Measurements from ENCODE around the gene VTI1B.

Gene VTI1B

DNA sequence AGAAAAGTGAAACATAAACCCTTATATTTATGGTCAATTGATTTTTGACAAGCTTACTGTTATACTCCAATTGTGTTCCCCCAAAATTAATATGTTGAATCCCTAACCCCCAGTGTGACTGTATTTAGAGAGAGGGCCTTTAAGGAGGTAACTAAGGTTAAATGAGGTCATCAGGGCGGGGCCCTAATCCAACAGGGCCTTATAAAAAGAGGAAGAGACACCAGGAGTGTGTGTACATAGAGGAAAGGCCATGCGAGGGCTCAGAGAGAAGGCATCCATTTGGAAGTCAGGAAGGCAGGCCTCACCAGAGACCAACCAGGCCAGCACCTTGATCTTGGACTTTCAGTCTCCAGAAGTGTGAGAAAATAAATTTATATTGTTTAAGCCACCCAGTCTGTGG lies 6.5 kb upstream of the VTI1B start:
- H4K91ac ChIP-seq (ENCODE audit: low read depth, low read length, poor library complexity), result no peak overlapping the region
- H2BK15ac ChIP-seq (ENCODE audit: low read length), result no peak overlapping the region
- DNase-seq (ENCODE audit: low spot score), result no peak
- peaks cover 0 to 1% of the 10 kb centered on the region in 2 donors for H3K9me3 ChIP-seq (replicated peaks in 1 of 2; ENCODE audit: control insufficient read depth in 2 of 2, insufficient read depth in 1 of 2, low read depth in 1 of 2, low read length in 2 of 2)
- no peaks in the 10 kb centered on the region for H3K27me3 ChIP-seq (ENCODE audit: control insufficient read depth in 3 of 3, insufficient read depth in 3 of 3, low read depth in 1 of 3, low read length in 3 of 3)
- H3K14ac ChIP-seq (ENCODE audit: low read length), result no peak overlapping the region
- H3K27ac ChIP-seq (replicated peaks; ENCODE audit: low read length), result no peak overlapping the region
- WGBS, 2 donors (ENCODE audit: extremely low coverage in 2 of 2, insufficient read length in 2 of 2, insufficient replicate concordance in 1 of 2), result no CpG with 5 or more reads among the region's 2 CpGs
- no peak overlapping the region for H4K8ac ChIP-seq (ENCODE audit: low read depth, low read length)
- H3K4me3 ChIP-seq (ENCODE audit: low read length in 2 of 2), result no peak overlapping the region
- peaks cover 33 to 95% of the 10 kb centered on the region in 2 donors for H3K36me3 ChIP-seq (replicated peaks in 1 of 2; ENCODE audit: control insufficient read depth in 2 of 2, insufficient read depth in 2 of 2, low read length in 2 of 2)
- H3K79me1 ChIP-seq (ENCODE audit: low read depth, low read length), result peaks cover 3% of the 10 kb centered on the region
- no peak overlapping the region for H2BK5ac ChIP-seq (ENCODE audit: low read length)
- no peak overlapping the region for H3K4ac ChIP-seq (ENCODE audit: low read length)
- no peak overlapping the region for H2AFZ ChIP-seq (ENCODE audit: low read length)
- H2BK12ac ChIP-seq (ENCODE audit: low read length), result no peak overlapping the region
- no peak overlapping the region for H2AK5ac ChIP-seq (ENCODE audit: low read depth, low read length)
- H3K18ac ChIP-seq (ENCODE audit: low read length), result no peak overlapping the region
- H3K9ac ChIP-seq (ENCODE audit: low read depth, low read length, poor library complexity), result no peak overlapping the region
- H3K4me2 ChIP-seq (ENCODE audit: insufficient read depth, low read length, poor library complexity, severe bottlenecking), result no peak overlapping the region
- peaks cover 0 to 4% of the 10 kb centered on the region in 2 donors for H3K4me1 ChIP-seq (ENCODE audit: control insufficient read depth in 2 of 2, insufficient read depth in 1 of 2, low read depth in 1 of 2, low read length in 2 of 2)
- no peak overlapping the region for H3K23ac ChIP-seq (ENCODE audit: low read depth, low read length, poor library complexity)
- no peak overlapping the region for H2BK120ac ChIP-seq (ENCODE audit: low read depth, low read length)

DNA sequence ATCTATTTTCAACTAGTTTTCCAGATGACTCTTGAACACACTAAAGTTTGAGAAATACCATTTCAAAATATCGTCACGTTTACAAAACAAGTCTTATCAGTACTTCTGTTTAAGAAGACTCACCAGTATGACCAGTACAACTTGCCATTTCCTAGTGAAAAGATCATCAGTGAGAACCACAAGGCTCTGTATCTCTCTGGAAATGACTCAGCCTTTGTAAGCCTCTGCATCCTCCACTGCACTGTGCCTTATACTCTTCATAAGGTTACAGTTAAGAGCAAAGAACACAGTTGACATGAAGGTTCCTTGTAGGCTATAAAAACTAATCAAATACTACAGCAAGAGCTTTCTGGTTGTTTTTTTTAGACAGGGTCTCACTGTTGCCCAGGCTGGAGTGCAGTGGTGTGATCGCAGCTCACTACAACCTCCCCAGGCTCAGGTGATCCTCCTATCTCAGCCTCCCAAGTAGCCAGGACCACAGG lies 5.7 kb upstream of the VTI1B start:
- no peak overlapping the region for H3K14ac ChIP-seq (ENCODE audit: low read length)
- H2BK120ac ChIP-seq (ENCODE audit: low read depth, low read length), result no peak overlapping the region
- no peaks in the 10 kb centered on the region for H3K9me3 ChIP-seq (replicated peaks in 1 of 2; ENCODE audit: control insufficient read depth in 2 of 2, insufficient read depth in 1 of 2, low read depth in 1 of 2, low read length in 2 of 2)
- no peak overlapping the region for H2BK12ac ChIP-seq (ENCODE audit: low read length)
- WGBS, 2 donors (ENCODE audit: extremely low coverage in 2 of 2, insufficient read length in 2 of 2, insufficient replicate concordance in 1 of 2), result no CpG with 5 or more reads among the region's 3 CpGs
- H3K4ac ChIP-seq (ENCODE audit: low read length), result no peak overlapping the region
- no peak overlapping the region for H3K23ac ChIP-seq (ENCODE audit: low read depth, low read length, poor library complexity)
- peaks cover 2 to 4% of the 10 kb centered on the region in 2 donors for H3K4me1 ChIP-seq (ENCODE audit: control insufficient read depth in 2 of 2, insufficient read depth in 1 of 2, low read depth in 1 of 2, low read length in 2 of 2)
- H3K4me2 ChIP-seq (ENCODE audit: insufficient read depth, low read length, poor library complexity, severe bottlenecking), result no peak overlapping the region
- no peak overlapping the region for H4K8ac ChIP-seq (ENCODE audit: low read depth, low read length)
- no peak for DNase-seq (ENCODE audit: low spot score)
- no peak overlapping the region for H3K9ac ChIP-seq (ENCODE audit: low read depth, low read length, poor library complexity)
- no peaks in the 10 kb centered on the region for H3K27me3 ChIP-seq (ENCODE audit: control insufficient read depth in 3 of 3, insufficient read depth in 3 of 3, low read depth in 1 of 3, low read length in 3 of 3)
- no peak overlapping the region for H2AFZ ChIP-seq (ENCODE audit: low read length)
- H3K27ac ChIP-seq (replicated peaks; ENCODE audit: low read length), result no peak overlapping the region
- H3K4me3 ChIP-seq (ENCODE audit: low read length in 2 of 2), result no peak overlapping the region
- H3K36me3 ChIP-seq (replicated peaks in 1 of 2; ENCODE audit: control insufficient read depth in 2 of 2, insufficient read depth in 2 of 2, low read length in 2 of 2), result peaks cover 30 to 88% of the 10 kb centered on the region in 2 donors
- no peak overlapping the region for H4K91ac ChIP-seq (ENCODE audit: low read depth, low read length, poor library complexity)
- H2BK5ac ChIP-seq (ENCODE audit: low read length), result no peak overlapping the region
- H3K79me1 ChIP-seq (ENCODE audit: low read depth, low read length), result peaks cover 2% of the 10 kb centered on the region
- no peak overlapping the region for H3K18ac ChIP-seq (ENCODE audit: low read length)
- H2AK5ac ChIP-seq (ENCODE audit: low read depth, low read length), result no peak overlapping the region
- no peak overlapping the region for H2BK15ac ChIP-seq (ENCODE audit: low read length)

DNA sequence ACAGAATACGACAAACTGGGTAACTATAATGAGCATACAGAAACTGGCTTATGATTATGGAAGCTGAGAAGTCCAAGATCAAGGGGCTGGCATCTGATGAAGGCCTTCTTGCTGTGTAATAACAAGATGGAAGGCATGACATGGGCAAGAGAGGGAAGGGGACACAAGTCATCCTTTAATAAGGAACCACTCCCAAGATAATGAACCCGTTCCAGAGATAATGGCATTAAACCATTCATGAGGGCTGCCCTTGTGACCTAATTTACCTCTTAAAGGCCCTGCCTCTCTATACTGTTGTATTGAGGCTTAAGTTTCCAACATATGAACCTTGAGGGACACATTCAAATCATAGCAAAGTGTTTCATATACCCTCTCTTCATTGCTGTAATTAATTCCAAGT lies 4.6 kb upstream of the VTI1B start:
- peaks cover 25 to 77% of the 10 kb centered on the region in 2 donors for H3K36me3 ChIP-seq (replicated peaks in 1 of 2; ENCODE audit: control insufficient read depth in 2 of 2, insufficient read depth in 2 of 2, low read length in 2 of 2)

DNA sequence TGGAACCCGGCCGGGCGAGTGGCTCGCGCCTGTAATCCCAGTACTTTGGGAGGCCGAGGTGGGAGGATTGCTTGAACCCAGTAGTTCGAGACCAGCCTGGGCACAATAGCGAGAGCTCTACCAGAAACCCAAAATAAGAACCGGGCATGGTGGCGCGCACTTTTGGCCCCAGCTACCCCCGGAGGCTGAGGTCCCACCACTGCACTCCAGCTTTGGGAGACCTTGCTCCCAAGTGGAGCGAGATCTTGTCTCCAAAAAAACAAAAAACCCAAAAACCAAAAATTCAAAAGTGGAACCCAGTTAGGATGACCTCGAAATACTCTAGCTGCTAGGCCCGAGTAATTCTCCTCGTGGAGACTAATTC lies 769 bp upstream of the VTI1B start:
- Histone ChIP-seq H3K23ac (ENCODE audit: low read depth, low read length, poor library complexity) (no peak overlapping the region), H3K9me3 (replicated peaks in 1 of 2; ENCODE audit: control insufficient read depth in 2 of 2, insufficient read depth in 1 of 2, low read depth in 1 of 2, low read length in 2 of 2) (no peaks in the 10 kb centered on the region), H3K9ac (ENCODE audit: low read depth, low read length, poor library complexity) (no peak overlapping the region), H3K27me3 (ENCODE audit: control insufficient read depth in 3 of 3, insufficient read depth in 3 of 3, low read depth in 1 of 3, low read length in 3 of 3) (no peaks in the 10 kb centered on the region), H2AFZ (ENCODE audit: low read length) (peak overlapping the region; percentile 96), H3K4ac (ENCODE audit: low read length) (no peak overlapping the region), H2BK15ac (ENCODE audit: low read length) (no peak overlapping the region), H2AK5ac (ENCODE audit: low read depth, low read length) (no peak overlapping the region), H3K4me3 (ENCODE audit: low read length in 2 of 2) (peak overlapping the region; percentile 60 to 90), H3K27ac (replicated peaks; ENCODE audit: low read length) (peak overlapping the region; percentile 94), H3K14ac (ENCODE audit: low read length) (no peak overlapping the region), H2BK12ac (ENCODE audit: low read length) (no peak overlapping the region), H3K4me2 (ENCODE audit: insufficient read depth, low read length, poor library complexity, severe bottlenecking) (peak overlapping the region; percentile 70), H3K79me1 (ENCODE audit: low read depth, low read length) (peaks cover 2% of the 10 kb centered on the region), H3K4me1 (ENCODE audit: control insufficient read depth in 2 of 2, insufficient read depth in 1 of 2, low read depth in 1 of 2, low read length in 2 of 2) (peaks cover 5 to 7% of the 10 kb centered on the region in 2 donors), H3K36me3 (replicated peaks in 1 of 2; ENCODE audit: control insufficient read depth in 2 of 2, insufficient read depth in 2 of 2, low read length in 2 of 2) (peaks cover 16 to 40% of the 10 kb centered on the region in 2 donors), H2BK120ac (ENCODE audit: low read depth, low read length) (no peak overlapping the region), H4K8ac (ENCODE audit: low read depth, low read length) (no peak overlapping the region), H4K91ac (ENCODE audit: low read depth, low read length, poor library complexity) (no peak overlapping the region), H2BK5ac (ENCODE audit: low read length) (no peak overlapping the region), H3K18ac (ENCODE audit: low read length) (no peak overlapping the region)
- peak; percentile 2 for DNase-seq (ENCODE audit: low spot score)
- no CpG with 5 or more reads among the region's 16 CpGs for WGBS, 2 donors (ENCODE audit: extremely low coverage in 2 of 2, insufficient read length in 2 of 2, insufficient replicate concordance in 1 of 2)

More for the DNA sequence above, 4.6 kb upstream of the VTI1B start:
- no peak overlapping the region for H2BK120ac ChIP-seq (ENCODE audit: low read depth, low read length)
- H3K4me1 ChIP-seq (ENCODE audit: control insufficient read depth in 2 of 2, insufficient read depth in 1 of 2, low read depth in 1 of 2, low read length in 2 of 2), result peaks cover 3 to 4% of the 10 kb centered on the region in 2 donors
- no peak overlapping the region for H3K18ac ChIP-seq (ENCODE audit: low read length)
- no peaks in the 10 kb centered on the region for H3K27me3 ChIP-seq (ENCODE audit: control insufficient read depth in 3 of 3, insufficient read depth in 3 of 3, low read depth in 1 of 3, low read length in 3 of 3)
- H3K23ac ChIP-seq (ENCODE audit: low read depth, low read length, poor library complexity), result no peak overlapping the region
- H2AFZ ChIP-seq (ENCODE audit: low read length), result no peak overlapping the region
- H3K9ac ChIP-seq (ENCODE audit: low read depth, low read length, poor library complexity), result no peak overlapping the region
- no peak overlapping the region for H3K27ac ChIP-seq (replicated peaks; ENCODE audit: low read length)
- WGBS, 2 donors (ENCODE audit: extremely low coverage in 2 of 2, insufficient read length in 2 of 2, insufficient replicate concordance in 1 of 2), result no CpG with 5 or more reads among the region's 2 CpGs
- no peak overlapping the region for H2BK15ac ChIP-seq (ENCODE audit: low read length)
- no peak overlapping the region for H3K14ac ChIP-seq (ENCODE audit: low read length)
- no peak overlapping the region for H3K4me3 ChIP-seq (ENCODE audit: low read length in 2 of 2)
- H2AK5ac ChIP-seq (ENCODE audit: low read depth, low read length), result no peak overlapping the region
- H4K8ac ChIP-seq (ENCODE audit: low read depth, low read length), result no peak overlapping the region
- no peak overlapping the region for H3K4ac ChIP-seq (ENCODE audit: low read length)
- no peak for DNase-seq (ENCODE audit: low spot score)
- H2BK12ac ChIP-seq (ENCODE audit: low read length), result no peak overlapping the region
- no peak overlapping the region for H3K4me2 ChIP-seq (ENCODE audit: insufficient read depth, low read length, poor library complexity, severe bottlenecking)
- H4K91ac ChIP-seq (ENCODE audit: low read depth, low read length, poor library complexity), result no peak overlapping the region
- peaks cover 2% of the 10 kb centered on the region for H3K79me1 ChIP-seq (ENCODE audit: low read depth, low read length)
- H3K9me3 ChIP-seq (replicated peaks in 1 of 2; ENCODE audit: control insufficient read depth in 2 of 2, insufficient read depth in 1 of 2, low read depth in 1 of 2, low read length in 2 of 2), result no peaks in the 10 kb centered on the region
- no peak overlapping the region for H2BK5ac ChIP-seq (ENCODE audit: low read length)

All from neuronal stem cell (in vitro differentiated cells).